UCSD-AML1 (cell line): ENCODE data around the gene PPM1L.
A peak's percentile ranks its signal among the peaks of the same experiment; 100 is the strongest.
"Not testable (repeated sequence)": the region's sequence is repeated elsewhere in the genome, so short reads cannot be mapped to it uniquely, and the experiment has no call there.

Experiments used
- DNase-seq: peaks from one replicate; lab custom pipeline; 2025; ENCODE audit not compliant: unreplicated experiment; lab: John Stamatoyannopoulos, UW

PPM1L gene

GRCh38 chr3:160980740-160981139 is 224.7 kb downstream of the PPM1L start:
- DNase-seq = no peak

- peak; percentile 21 for DNase-seq
Observed at GRCh38 chr3:160981217-160981938, 225.3 kb downstream of the PPM1L start.

- DNase-seq = no peak
Observed at GRCh38 chr3:160982491-160982890, 226.5 kb downstream of the PPM1L start.

- DNase-seq = not testable (repeated sequence)
Observed at GRCh38 chr3:160983900-160984299, 227.9 kb downstream of the PPM1L start.

- no peak for DNase-seq
Observed at GRCh38 chr3:160986069-160986468, 230.0 kb downstream of the PPM1L start.

GRCh38 chr3:160987982-160988964 is 232.2 kb downstream of the PPM1L start:
- DNase-seq = no peak

- DNase-seq = no peak
Observed at GRCh38 chr3:160990446-160990845, 234.4 kb downstream of the PPM1L start.

GRCh38 chr3:160992712-160993111 is 236.7 kb downstream of the PPM1L start:
- DNase-seq = no peak

GRCh38 chr3:160996811-160997210 is 240.8 kb downstream of the PPM1L start:
- DNase-seq = no peak

GRCh38 chr3:160998581-160998980 is 242.6 kb downstream of the PPM1L start:
- no peak for DNase-seq

GRCh38 chr3:160999274-160999673 is 243.2 kb downstream of the PPM1L start:
- DNase-seq = no peak

- no peak for DNase-seq
Observed at GRCh38 chr3:161008086-161008485, 252.1 kb downstream of the PPM1L start.

GRCh38 chr3:161010151-161010550 is 254.1 kb downstream of the PPM1L start:
- DNase-seq = not testable (repeated sequence)

- DNase-seq = no peak
Observed at GRCh38 chr3:161014843-161015749, 259.1 kb downstream of the PPM1L start.

GRCh38 chr3:161016417-161017313 is 260.6 kb downstream of the PPM1L start:
- no peak for DNase-seq

GRCh38 chr3:161017971-161018370 is 261.9 kb downstream of the PPM1L start:
- DNase-seq = no peak

GRCh38 chr3:161020256-161020655 is 264.2 kb downstream of the PPM1L start:
- no peak for DNase-seq

- no peak for DNase-seq
Observed at GRCh38 chr3:161025911-161026310, 269.9 kb downstream of the PPM1L start.

- no peak for DNase-seq
Observed at GRCh38 chr3:161026612-161027510, 270.8 kb downstream of the PPM1L start.
